ENCODE measurements around the gene HMGXB3.

HMGXB3 gene

DNA sequence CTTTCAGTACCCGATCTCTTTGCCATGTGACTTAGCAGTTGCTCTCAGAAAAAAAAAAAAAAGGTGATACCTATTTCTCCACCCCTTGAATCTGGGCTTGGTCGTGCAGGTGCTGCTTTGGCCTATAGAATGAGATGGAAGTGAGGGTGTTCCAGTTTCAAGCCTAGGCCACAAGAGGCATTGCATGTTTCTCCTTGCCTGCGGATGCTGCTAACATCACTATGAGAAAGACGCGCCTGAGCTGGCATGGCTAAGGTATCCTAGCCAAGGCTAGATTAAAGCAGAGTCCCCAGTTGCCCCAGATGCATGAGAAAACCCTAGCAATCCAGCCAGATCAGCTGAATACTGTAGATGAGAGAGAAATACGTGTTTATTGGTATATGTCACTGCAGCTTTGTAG lies 100.5 kb downstream of the HMGXB3 start:
- Mint-ChIP-seq H3K9me3 (no peaks in the 10 kb centered on the region), H3K4me3 (no peak overlapping the region), H3K4me1 (no peaks in the 10 kb centered on the region), H3K27me3 (ENCODE audit: low read depth) (peaks cover 12% of the 10 kb centered on the region), H3K36me3 (ENCODE audit: low read depth) (no peaks in the 10 kb centered on the region), H3K27ac (no peak overlapping the region)
- TF ChIP-seq, protein P1, sequence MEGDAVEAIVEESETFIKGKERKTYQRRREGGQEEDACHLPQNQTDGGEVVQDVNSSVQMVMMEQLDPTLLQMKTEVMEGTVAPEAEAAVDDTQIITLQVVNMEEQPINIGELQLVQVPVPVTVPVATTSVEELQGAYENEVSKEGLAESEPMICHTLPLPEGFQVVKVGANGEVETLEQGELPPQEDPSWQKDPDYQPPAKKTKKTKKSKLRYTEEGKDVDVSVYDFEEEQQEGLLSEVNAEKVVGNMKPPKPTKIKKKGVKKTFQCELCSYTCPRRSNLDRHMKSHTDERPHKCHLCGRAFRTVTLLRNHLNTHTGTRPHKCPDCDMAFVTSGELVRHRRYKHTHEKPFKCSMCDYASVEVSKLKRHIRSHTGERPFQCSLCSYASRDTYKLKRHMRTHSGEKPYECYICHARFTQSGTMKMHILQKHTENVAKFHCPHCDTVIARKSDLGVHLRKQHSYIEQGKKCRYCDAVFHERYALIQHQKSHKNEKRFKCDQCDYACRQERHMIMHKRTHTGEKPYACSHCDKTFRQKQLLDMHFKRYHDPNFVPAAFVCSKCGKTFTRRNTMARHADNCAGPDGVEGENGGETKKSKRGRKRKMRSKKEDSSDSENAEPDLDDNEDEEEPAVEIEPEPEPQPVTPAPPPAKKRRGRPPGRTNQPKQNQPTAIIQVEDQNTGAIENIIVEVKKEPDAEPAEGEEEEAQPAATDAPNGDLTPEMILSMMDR (IDR thresholded peaks at IDR 0.05; ENCODE audit: unreplicated experiment in 3 of 3), result no peak
